Stimulated activated CD4-positive, alpha-beta T cell treated with anti-CD3 and anti-CD28 coated beads, Interleukin-1b, Interleukin-23, amount 100 ng/mL, for 48 hours (primary cell): ENCODE measurements around the gene HCRTR1.

Experiments used
- DNase-seq: peaks from one replicate; pipeline ENCODE4 v3.0.0-alpha.2; 2020

The HCRTR1 gene

DNA sequence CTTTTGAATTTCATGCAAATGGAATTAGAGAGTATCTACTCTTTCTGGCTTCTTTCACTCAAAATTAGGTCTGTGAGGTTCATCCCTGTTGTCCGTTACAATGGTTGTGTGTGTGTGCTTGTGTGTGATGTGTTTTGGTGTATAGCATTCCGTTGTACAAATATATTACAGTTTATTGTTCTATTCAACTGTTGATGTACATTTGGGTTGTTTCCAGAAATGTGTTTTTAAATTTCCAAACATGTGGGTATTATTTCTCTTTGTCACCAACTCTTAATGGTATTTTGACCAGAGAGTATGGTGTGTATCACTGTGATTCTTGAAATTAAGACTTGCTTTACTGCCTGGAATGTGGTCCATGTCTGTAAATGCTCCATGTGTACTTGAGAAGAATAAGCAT, 16.8 kb upstream of the HCRTR1 start:
- DNase-seq, result no peak

DNA sequence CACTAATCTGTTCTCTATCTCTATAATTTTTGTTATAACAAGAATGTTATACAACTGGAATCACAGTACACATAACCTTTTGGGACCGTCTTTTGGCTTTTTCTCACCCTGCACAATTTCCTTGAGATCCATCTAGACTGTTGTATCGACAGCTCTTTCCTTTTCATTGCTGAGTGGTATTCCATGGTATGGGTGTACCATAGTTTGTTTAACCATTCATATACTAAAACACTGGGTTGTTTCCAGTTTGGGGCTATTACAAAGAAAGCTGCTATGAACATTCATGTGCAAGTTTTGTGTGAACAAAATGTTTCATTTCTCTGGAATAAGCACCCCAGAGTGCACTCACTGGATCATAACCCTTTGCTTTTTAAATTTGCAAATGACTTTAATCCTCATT, 15.4 kb upstream of the HCRTR1 start:
- DNase-seq, result no peak

DNA sequence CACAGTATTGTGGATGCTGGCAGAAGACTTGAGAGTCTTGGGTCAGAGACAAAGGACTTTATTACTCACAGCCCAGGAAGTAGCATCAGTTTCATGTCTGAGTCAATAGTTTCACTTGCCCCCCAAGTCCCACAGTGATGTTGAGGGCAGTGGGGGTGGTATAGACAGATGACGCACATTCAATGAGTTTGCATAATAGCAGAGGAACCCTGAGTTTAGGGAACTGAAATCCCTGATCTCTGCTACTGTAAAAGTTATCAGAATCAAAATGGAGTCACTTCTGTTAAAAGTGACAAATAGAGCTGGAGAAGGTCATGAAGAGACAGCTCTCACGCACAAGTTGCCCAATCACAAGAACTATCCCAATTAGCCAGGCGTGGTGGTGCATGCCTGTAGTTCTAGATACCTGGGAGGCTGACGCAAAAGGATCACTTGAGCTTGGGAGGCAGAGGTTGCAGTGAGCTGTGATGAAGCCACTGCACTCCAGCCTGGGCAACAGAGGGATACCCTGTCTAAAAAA, 11.5 kb upstream of the HCRTR1 start:
- DNase-seq, result peak; percentile 55

DNA sequence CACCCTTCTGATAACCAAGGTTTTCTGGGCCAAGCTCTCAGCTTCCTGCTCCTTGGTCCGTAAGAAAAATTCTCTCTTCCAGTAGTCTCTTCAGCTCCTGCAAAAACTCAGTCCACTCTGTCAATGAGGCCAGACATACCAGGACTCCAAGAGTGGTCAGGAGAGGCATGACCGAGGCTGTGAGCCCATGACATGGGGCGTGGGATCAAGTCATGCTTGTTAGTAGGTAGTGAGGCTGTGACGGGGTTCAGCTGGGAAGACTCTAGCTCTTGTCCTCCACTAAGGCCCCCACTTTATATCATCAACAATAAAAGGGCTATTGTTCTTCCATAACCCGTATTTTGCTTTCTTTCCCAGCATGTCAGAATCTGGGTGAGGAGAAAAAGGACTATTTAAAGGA, 10.1 kb upstream of the HCRTR1 start:
- DNase-seq, result no peak

DNA sequence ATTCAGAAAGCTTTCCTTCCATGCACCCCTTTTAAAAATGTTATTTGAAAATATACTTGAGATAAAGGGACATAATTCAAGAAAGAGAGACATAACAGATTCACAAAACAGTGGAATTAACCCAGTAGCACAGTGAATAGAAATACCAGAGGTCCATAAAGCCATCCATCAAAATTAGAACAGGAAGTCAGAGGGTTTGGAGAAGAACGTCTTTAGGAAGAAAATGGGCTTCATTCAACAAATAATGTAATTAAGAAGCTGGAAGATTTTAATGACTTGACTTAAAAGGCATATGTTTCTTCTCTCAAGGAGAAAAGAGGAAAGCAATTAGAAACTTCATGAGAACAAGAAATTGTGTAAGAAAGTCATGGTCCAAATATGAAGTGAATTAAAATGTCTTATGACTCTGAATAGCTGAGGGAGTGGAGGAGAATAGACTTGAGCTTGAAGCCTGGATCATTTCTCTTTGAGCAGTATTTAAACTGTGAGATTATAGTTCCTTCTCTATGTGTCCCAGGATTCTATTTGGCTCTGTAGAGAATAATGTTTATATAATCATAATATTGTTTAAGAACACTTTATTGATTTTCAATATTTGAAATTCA, 7.9 kb upstream of the HCRTR1 start:
- no peak for DNase-seq

DNA sequence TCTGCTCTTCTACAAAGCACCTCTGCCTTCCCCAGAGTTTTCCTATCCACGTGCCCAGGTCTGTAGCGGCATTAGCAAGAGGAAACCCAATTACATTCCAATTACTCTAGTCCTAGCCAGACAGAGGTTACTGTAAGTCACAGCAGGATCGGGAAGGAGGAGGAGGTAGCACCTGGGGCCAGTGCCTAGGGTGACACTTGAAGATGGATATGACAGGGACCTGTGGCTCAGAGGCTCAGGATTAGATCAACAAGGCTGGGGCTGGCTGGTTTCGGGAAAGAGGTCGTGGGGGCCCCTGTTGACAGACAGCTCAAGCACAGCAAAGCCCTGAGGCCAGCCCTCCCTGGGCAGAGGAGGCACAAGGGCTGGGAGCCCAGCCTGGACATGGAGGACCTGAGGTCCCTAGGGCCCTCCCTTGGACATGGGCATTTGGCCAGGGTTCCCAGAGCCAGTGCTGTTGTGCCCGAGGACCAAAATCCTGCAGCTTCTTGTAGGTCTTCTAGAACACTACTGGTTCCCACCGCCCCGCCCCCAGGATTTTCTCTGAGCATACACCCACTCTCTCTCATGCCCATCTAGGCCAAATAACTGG, 3.0 kb upstream of the HCRTR1 start:
- no peak for DNase-seq

DNA sequence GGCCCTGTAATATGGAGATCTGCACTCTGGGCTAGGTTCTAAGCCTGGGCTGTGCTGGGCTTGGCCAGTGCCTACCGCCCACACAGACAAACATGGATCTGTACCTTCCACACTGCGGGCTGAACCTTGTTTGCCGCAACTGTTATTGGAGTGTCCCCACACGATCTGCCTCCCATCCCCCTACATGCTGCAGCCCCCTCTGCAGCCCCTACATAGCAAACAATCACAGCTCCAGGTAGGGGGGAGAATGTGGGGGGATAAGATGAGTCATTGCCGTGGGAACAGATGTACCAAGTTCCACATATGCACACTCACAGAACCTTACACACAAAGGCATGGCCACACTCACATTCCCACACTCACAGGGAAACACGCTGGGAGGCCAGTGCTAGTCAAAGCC, 2.1 kb upstream of the HCRTR1 start:
- DNase-seq, result no peak

DNA sequence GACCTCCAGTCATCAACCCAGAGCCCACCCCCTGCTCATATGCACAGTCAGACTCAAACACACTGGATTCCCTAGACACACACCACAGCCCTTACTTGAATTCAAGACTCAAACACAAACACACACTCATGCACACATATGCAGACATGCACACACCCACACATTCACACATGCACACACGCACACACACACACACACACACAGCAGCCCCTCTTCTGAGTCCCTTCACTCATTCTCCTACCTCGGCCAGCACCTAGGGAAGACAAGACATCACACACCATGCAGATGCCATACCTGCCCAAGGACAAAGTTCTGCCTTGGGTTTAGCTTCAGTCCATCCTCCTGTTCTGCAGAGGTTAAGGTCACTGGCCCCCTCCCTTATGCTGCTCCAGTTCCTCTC, 1.6 kb upstream of the HCRTR1 start:
- DNase-seq, result no peak

DNA sequence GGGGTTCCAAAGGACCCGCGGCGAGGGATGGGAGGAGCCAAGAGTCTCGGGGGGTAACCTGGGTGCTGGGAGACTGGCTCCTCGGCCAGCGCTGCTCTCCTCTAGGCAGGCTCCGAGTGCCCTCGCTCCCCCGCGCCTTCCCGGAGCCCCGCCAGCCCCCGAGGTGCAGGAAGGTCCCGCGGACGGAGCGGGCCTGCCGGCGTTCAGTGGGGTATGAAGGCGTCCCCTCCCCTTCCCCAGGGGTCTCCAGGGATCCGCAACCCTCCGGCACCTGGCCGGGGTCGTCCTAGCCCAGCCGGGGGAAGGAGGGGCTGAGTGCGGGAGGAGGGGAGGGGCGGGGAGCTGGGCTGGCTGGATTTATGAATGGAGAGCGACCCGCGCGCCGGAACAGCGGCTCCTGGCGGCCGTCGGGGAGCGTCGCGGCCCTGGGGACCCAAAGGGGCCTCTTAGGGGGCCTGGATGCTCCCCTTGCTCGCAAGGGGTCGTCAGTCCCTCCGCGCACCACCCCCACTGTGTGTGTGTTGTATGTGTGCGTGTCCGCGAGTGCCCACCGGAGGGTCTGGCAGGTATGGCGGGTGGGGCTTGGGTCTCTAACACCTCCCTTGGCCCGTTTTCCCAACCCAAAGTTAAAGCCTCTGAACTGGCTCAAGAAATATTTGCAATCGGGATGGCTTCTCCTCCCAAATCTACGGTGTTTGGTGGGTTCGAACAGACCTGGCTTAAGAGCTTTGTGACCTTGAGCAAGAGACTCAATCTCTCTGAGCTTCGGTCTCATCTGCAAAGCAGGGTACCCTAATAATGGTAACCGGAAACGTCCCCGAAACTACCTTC, 642 bp downstream of the HCRTR1 start:
- peak; percentile 37 for DNase-seq

DNA sequence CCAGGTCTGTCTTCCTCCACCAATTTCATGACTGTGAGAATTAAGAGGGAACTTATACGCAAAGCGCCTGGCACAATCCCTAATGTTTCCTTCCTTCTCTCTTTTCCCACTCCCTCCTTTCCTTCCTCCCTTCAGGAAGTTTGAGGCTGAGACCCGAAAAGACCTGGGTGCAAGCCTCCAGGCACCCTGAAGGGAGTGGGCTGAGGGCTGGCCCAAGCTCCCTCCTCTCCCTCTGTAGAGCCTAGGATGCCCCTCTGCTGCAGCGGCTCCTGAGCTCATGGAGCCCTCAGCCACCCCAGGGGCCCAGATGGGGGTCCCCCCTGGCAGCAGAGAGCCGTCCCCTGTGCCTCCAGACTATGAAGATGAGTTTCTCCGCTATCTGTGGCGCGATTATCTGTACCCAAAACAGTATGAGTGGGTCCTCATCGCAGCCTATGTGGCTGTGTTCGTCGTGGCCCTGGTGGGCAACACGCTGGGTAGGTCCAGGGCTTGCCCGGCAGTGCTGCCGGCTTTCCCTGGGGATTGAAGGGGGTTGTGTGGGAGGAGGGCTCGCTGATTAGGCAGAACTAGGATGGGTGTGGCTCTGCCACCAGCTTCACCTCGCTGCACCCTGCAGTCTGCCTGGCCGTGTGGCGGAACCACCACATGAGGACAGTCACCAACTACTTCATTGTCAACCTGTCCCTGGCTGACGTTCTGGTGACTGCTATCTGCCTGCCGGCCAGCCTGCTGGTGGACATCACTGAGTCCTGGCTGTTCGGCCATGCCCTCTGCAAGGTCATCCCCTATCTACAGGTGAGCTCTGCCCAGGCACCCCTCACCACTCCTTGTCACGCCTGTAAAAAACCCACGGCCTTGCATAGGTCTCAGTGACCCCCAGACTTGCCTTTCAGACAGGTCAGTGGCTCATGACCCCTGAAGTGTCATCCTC, 1.7 kb downstream of the HCRTR1 start:
- no peak for DNase-seq

DNA sequence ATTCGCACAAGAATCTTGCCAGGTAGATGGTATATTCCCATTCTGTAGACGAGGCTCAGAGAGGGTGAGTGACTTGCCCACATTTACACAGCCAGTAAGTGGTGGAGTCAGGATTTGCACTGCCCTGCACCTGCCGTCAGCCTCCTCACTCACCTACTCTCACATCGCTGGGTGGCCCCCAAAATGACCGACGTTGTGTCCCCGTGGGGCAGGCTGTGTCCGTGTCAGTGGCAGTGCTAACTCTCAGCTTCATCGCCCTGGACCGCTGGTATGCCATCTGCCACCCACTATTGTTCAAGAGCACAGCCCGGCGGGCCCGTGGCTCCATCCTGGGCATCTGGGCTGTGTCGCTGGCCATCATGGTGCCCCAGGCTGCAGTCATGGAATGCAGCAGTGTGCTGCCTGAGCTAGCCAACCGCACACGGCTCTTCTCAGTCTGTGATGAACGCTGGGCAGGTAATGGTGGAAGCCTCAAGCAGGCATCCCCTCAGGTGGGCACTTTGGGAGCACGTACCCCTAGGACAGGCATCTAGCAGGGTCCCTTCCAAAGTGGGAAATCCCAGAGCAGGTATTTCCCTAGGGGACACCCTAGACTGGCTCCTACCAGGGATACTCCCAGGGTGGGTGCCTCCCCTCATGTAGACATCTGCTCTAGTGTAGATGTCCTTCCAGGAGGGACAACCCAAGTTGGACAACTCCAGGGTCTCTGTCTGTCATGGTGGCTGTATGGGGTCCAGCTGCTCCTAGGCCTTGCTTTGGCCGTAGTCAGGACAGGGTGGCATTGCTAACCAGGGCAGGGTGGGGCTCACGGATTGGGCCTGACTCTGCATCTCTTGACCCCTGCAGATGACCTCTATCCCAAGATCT, 3.4 kb downstream of the HCRTR1 start:
- DNase-seq, result no peak

DNA sequence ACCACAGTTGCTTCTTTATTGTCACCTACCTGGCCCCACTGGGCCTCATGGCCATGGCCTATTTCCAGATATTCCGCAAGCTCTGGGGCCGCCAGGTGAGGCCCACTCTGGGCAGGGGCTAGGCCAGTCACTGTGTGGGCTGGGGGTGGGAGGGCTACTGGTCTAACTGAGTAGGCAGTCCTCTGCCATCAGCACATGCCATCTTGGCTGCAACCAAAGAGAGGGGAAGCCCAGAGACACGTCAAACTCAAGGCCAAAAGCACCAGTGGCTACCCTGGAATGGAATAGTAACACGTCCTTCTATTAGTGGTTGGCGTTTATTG, 4.0 kb downstream of the HCRTR1 start:
- no peak for DNase-seq

DNA sequence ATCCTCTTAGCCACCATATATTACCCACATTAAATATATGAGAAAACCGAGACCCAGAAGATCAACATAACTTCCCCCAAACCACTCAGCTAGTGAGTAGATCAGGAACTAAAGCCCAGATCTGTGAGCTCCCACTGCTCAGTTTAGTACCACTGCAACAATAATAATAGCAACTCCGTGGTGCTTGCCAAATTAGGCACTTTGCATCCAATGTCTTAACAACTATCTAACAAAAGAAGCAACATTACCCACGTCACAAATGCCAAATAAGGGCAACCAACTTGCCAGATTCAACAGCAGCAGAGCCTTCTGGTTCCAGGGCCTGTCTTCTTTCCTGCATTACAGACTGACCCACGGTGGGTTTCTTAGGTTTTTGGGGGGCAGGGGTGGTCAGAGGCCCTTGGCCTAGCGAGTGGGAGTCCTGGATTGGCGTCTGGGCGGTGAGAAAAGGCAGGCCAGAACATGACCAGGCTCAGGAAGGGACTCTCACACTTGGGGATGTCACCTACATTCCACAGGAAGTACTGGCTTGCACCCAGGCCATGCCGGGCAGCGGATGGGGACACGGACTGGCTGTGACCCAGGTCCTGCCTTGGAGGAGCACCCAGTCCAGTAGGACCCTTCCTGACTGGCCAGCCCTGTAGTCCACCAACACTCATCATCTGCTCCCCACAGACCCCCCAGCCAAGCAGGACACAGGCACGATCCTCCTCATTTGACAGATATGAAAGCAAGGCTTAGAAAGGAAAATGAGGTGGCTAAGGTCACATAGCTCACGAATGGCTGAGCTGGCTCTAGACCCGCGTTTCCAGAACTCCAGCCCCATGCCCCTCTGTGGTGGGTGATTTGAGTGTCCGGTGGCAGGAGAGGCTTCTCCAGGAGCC, 4.6 kb downstream of the HCRTR1 start:
- DNase-seq, result no peak

DNA sequence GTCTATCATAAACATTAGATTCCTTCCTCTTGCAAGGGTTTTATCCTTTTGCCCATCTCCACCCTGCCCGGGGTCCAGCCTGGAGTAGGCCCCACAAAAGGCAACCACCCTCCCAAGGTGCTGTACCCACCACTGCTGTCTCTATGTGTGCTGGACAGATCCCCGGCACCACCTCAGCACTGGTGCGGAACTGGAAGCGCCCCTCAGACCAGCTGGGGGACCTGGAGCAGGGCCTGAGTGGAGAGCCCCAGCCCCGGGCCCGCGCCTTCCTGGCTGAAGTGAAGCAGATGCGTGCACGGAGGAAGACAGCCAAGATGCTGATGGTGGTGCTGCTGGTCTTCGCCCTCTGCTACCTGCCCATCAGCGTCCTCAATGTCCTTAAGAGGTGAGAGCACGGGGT, 5.9 kb downstream of the HCRTR1 start:
- DNase-seq, result no peak

DNA sequence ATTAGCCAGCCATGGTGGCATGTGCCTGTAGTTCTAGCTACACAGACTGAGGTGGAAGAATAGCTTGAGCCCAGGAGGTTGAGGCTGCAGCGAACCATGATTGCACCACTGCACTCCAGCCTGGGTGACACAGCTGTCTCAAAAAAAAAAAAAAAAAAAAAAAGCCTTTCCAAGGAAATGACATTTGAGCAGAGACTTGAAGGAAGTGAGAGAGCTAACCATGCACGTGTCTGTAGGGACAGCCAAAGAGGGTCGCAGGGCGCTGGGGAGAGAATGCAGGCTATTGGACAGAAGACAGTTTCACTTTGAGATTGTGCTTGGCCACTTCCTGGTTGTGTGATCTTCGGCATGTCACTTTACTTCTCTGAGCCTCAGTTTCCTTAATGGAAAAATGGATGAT, 6.8 kb downstream of the HCRTR1 start:
- DNase-seq, result no peak

DNA sequence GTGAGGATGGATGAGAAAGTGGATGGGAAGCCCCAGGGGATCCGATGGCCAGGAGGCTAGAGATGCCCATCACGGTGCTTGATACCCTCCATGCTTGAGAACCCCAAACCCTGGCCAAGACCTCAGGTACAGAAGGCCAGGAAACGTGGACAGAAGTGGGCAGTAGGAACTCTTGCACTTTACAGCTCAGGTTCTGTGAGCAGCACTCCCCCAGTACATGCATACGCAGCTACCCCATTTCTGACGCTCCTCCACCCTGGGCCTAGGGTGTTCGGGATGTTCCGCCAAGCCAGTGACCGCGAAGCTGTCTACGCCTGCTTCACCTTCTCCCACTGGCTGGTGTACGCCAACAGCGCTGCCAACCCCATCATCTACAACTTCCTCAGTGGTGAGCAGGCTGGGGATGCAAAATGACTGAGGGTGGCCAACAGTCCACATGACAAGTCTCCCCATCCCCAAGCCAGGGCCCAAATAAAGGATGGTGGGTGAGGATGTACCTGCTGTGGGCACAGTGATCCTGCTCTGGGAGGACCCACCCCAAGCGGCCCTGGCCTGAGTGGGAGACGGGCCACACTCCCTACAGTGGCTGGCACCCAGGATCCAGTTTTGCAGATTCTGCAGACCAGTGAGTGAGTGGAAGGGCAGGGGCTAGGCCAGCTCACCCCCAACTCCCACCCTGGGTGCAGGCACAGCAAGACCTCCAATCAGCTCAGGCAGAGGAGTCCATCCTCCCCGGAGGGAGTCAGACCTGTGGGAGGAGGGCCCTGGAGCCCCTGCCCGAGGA, 7.4 kb downstream of the HCRTR1 start:
- no peak for DNase-seq

DNA sequence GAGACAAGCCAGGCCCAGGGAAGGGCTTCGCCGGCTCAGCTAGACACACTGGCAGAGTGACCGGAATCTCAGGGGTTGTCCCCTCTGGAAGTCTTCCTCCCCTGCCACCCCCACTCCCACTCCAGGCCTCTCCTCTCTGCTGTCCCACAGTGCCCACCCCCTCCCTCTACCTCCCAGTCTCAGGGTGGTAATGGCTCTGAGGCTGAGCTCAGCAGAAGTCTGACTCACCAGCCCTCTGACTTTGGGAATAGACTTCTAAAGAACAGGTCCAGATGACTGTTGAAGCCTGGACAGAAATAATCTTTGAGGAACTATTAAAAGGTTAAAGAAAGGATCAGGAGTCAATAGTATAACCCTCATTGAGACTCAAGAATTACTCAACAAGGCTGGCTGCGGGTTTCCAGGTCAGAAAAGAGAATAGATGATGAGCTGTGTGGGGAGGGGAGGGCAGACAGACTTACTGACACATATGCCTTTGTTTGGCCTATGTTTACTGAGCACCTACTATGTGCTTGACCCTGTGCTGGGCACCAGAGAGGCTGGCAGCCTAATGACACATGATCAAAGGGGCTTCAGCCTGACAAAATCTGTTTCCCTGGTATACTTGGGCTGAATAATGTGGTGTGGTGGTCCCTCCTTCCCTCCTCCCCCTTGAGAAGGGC, 8.2 kb downstream of the HCRTR1 start:
- DNase-seq, result no peak

DNA sequence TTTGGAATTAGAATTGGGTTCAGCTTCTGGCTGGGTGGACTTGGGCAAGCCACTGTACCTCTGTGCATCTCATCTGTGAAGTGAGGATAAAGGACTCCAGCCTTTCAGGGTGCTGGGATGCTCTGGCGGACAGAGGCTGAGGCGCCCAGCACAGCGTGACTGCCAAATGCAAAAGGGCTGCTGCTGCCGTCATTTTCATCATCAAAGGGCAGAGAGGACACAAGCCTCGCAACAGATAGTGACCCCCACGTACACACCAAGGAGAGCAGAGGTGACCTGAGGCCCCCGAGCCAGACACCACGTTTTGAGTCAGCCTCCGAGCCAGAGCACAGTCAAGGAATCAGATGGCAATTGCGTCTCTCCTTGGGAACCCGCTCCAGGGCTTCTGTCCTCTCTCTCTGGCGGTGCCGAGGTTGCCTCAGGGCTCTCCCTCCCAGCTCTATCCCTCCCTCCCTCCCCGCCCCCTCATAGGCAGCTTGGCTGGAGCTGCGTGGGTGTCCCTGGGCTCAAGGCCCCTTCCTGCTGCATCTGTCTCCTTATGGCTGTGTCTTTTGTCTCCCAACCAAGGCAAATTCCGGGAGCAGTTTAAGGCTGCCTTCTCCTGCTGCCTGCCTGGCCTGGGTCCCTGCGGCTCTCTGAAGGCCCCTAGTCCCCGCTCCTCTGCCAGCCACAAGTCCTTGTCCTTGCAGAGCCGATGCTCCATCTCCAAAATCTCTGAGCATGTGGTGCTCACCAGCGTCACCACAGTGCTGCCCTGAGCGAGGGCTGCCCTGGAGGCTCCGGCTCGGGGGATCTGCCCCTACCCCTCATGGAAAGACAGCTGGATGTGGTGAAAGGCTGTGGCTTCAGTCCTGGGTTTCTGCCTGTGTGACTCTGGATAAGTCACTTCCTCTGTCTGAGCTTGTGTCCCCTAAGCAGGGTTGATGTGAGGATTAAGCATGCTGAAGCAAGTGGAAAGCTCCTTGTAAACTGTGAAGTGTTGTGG, 9.0 kb downstream of the HCRTR1 start:
- no peak for DNase-seq
